WTC11 (cell line): Measurements from ENCODE around the gene COBL.

Source experiments
- CREB1 ChIP-seq: sonication (generic); formaldehyde crosslinking; IDR thresholded peaks from 2 replicates; pipeline ENCODE4 v1.8.0; 2023; ENCODE audit warnings: mild to moderate bottlenecking, missing genetic modification reagents
- ESRRA ChIP-seq: sonication (generic); formaldehyde crosslinking; IDR thresholded peaks from 2 replicates; pipeline ENCODE4 v1.8.1; 2022; ENCODE audit warnings: mild to moderate bottlenecking, missing genetic modification reagents, borderline replicate concordance
- GRHL2 ChIP-seq: fragments of 250-450 bp; sonication (Bioruptor Pico); IDR thresholded peaks from 2 replicates; pipeline ENCODE4 v1.8.0; 2022; ENCODE audit warnings: mild to moderate bottlenecking, moderate library complexity; ENCODE audit not compliant: insufficient replicate concordance, severe bottlenecking
- HMGXB4 ChIP-seq: sonication (generic); formaldehyde crosslinking; IDR thresholded peaks from 2 replicates; pipeline ENCODE4 v1.8.1; 2023; ENCODE audit warnings: mild to moderate bottlenecking, moderate library complexity, missing genetic modification reagents
- SMAD3 ChIP-seq: sonication (generic); formaldehyde crosslinking; IDR thresholded peaks from 2 replicates; pipeline ENCODE4 v1.8.0; 2022; ENCODE audit warnings: missing genetic modification reagents, mild to moderate bottlenecking, borderline replicate concordance
- SP1 ChIP-seq: sonication (generic); formaldehyde crosslinking; conservative IDR thresholded peaks from 2 replicates; pipeline ENCODE4 v1.8.1; 2022; ENCODE audit warnings: missing genetic modification reagents
- TEAD4 ChIP-seq: sonication (generic); formaldehyde crosslinking; IDR thresholded peaks from 2 replicates; pipeline ENCODE4 v1.8.0; 2022; ENCODE audit warnings: mild to moderate bottlenecking, missing genetic modification reagents
- ZBTB21 ChIP-seq: sonication (generic); formaldehyde crosslinking; IDR thresholded peaks from 2 replicates; pipeline ENCODE4 v1.8.1; 2023; ENCODE audit warnings: mild to moderate bottlenecking, missing genetic modification reagents, borderline replicate concordance
- ZNF416 ChIP-seq: fragments of 250-450 bp; sonication (Bioruptor Pico); IDR thresholded peaks from 2 replicates; pipeline ENCODE4 v1.9.0; 2021; ENCODE audit warnings: mild to moderate bottlenecking, inconsistent platforms
- TF ChIP-seq, protein P1 (sequence below): sonication (generic); formaldehyde crosslinking; IDR thresholded peaks from 2 replicates; pipeline ENCODE4 v1.8.0; 2022; ENCODE audit warnings: mild to moderate bottlenecking, missing genetic modification reagents
- TF ChIP-seq, protein P2 (sequence below): fragments of 200-600 bp; IDR thresholded peaks from 2 replicates; pipeline ENCODE4 v1.8.0; 2022; ENCODE audit warnings: antibody characterized with exemption
- TF ChIP-seq, protein P3 (sequence below): sonication (generic); formaldehyde crosslinking; IDR thresholded peaks from 2 replicates; pipeline ENCODE4 v1.8.1; 2022; ENCODE audit warnings: missing genetic modification reagents, borderline replicate concordance

DNA sequence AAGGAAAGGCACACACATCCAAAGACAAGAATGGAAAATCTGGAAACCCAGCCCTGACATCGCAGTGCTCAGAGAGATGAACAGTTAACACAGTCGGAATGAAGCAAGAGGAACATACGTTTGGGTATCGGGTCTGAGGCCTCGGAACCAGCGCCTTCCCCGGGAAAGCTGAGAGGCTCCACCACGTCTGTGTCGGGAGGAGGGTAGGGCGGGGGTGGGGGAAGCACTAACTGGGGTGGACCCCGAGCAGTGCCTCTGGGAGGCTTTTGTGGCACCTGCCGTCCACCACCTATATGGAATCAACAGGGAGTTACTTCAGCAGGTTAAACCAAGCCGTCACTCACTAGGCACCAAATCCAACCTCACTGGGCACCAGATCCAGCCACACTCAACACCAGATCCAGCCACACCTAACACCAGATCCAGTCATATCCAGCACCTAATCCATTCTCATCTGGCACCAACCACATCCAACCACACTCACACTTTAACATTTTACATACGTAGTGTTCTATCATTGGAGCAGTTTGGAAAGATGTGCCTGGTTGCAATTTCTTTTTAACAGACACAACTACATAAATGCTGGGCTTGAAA is 233.6 kb downstream of the COBL start:
- TF ChIP-seq, protein P1, sequence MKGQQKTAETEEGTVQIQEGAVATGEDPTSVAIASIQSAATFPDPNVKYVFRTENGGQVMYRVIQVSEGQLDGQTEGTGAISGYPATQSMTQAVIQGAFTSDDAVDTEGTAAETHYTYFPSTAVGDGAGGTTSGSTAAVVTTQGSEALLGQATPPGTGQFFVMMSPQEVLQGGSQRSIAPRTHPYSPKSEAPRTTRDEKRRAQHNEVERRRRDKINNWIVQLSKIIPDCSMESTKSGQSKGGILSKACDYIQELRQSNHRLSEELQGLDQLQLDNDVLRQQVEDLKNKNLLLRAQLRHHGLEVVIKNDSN (CRISPR knock-in tag): no peak
- TF ChIP-seq ZNF416 (CRISPR knock-in tag): no peak
- TF ChIP-seq, protein P2, sequence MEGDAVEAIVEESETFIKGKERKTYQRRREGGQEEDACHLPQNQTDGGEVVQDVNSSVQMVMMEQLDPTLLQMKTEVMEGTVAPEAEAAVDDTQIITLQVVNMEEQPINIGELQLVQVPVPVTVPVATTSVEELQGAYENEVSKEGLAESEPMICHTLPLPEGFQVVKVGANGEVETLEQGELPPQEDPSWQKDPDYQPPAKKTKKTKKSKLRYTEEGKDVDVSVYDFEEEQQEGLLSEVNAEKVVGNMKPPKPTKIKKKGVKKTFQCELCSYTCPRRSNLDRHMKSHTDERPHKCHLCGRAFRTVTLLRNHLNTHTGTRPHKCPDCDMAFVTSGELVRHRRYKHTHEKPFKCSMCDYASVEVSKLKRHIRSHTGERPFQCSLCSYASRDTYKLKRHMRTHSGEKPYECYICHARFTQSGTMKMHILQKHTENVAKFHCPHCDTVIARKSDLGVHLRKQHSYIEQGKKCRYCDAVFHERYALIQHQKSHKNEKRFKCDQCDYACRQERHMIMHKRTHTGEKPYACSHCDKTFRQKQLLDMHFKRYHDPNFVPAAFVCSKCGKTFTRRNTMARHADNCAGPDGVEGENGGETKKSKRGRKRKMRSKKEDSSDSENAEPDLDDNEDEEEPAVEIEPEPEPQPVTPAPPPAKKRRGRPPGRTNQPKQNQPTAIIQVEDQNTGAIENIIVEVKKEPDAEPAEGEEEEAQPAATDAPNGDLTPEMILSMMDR: no peak
- no peak for TF ChIP-seq HMGXB4 (CRISPR knock-in tag)
- no peak for TF ChIP-seq CREB1 (CRISPR knock-in tag)
- TF ChIP-seq, protein P3, sequence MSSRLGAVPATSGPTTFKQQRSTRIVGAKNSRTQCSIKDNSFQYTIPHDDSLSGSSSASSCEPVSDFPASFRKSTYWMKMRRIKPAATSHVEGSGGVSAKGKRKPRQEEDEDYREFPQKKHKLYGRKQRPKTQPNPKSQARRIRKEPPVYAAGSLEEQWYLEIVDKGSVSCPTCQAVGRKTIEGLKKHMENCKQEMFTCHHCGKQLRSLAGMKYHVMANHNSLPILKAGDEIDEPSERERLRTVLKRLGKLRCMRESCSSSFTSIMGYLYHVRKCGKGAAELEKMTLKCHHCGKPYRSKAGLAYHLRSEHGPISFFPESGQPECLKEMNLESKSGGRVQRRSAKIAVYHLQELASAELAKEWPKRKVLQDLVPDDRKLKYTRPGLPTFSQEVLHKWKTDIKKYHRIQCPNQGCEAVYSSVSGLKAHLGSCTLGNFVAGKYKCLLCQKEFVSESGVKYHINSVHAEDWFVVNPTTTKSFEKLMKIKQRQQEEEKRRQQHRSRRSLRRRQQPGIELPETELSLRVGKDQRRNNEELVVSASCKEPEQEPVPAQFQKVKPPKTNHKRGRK (CRISPR knock-in tag): no peak
- no peak for TF ChIP-seq SMAD3 (CRISPR knock-in tag)
- TF ChIP-seq ESRRA (CRISPR knock-in tag): no peak
- TF ChIP-seq SP1 (CRISPR knock-in tag): no peak
- no peak for TF ChIP-seq ZBTB21
- TF ChIP-seq TEAD4 (CRISPR knock-in tag): no peak
- no peak for TF ChIP-seq GRHL2 (CRISPR knock-in tag)
